Testis (tissue), 3 donors: Measurements from ENCODE around the gene SHQ1. TPM values are rescaled to one million over a fixed set of nuclear protein-coding genes. Genes with fewer than 3 reads are reported as not detected.
"Not testable (repeated sequence)": the region's sequence is repeated elsewhere in the genome, so short reads cannot be mapped to it uniquely, and the experiment has no call there.

Experiments used
- DNase-seq: peaks from one replicate; pipeline ENCODE4 v3.0.0-alpha.2; 2019
- H3K27ac ChIP-seq, 2 donors: fragments of 200-600 bp; sonication (generic); one replicate each; pipeline ENCODE4 v1.5.1; 2019
- H3K27me3 ChIP-seq: fragments of 200-600 bp; sonication (generic); one replicate; pipeline ENCODE4 v1.5.1; 2019
- H3K36me3 ChIP-seq: fragments of 200-600 bp; sonication (generic); one replicate; pipeline ENCODE4 v1.5.1; 2017; ENCODE audit warnings: low read depth; ENCODE audit errors: missing control alignments
- H3K4me1 ChIP-seq: fragments of 200-600 bp; sonication (generic); one replicate; pipeline ENCODE4 v1.5.1; 2019
- H3K4me3 ChIP-seq, 2 donors: fragments of 200-600 bp; sonication (generic); one replicate each; pipeline ENCODE4 v1.5.1; 2017 to 2019
- H3K9me3 ChIP-seq: fragments of 200-600 bp; sonication (generic); one replicate; pipeline ENCODE4 v1.5.1; 2017
- POLR2A ChIP-seq: fragments of 450-650 bp; IDR thresholded peaks from one replicate; pipeline ENCODE4 v1.6.1; 2017; ENCODE audit warnings: antibody characterized with exemption, mild to moderate bottlenecking, moderate library complexity
- WGBS, 2 donors: methylation state at CpG; one replicate each; pipeline ENCODE4 v1.1.5; 2018; 5-methylcytosine and 5-hydroxymethylcytosine counted together
- intact Hi-C: fragments of 100-400 bp; cut with DNase I; formaldehyde crosslinking; loops from one replicate; pipeline ENCODE4 v1.15.1; 2023; ENCODE audit warnings: low total_unique reads
- polyA plus RNA-seq: library from polyadenylated mRNA; stranded (reverse); fragments of 350-450 nt; fragmentation: Illumina TruSeq; extraction: RNeasy Lipid Tissue Mini Kit (QIAGEN cat#74804); gene quantifications from one replicate; pipeline ENCODE4 v1.2.3, GENCODE V29; 2014; ENCODE audit warnings: low read depth, low replicate concordance; ENCODE audit not compliant: insufficient read depth
- total RNA-seq, 2 donors: library from RNA; depleted of rRNA; stranded (reverse); fragments of >200 nt; gene quantifications; one replicate each; pipeline ENCODE4 v1.2.3, GENCODE V29; 2016
- TF ChIP-seq, protein P1 (sequence below), 3 experiments: fragments of 450-650 bp in 2 of 3; fragments of 200-600 bp in 1 of 3; sonication (generic) in 1 of 3; IDR thresholded peaks; one replicate each; pipeline ENCODE4 v1.5.1; 2016 to 2019; ENCODE audit warnings: antibody characterized with exemption in 3 of 3, mild to moderate bottlenecking in 2 of 3, moderate library complexity in 1 of 3

SHQ1 gene
- total and polyA plus RNA-seq, 3 donors from 2014 or later, result 20.1 to 26.9 (median 21.2) TPM

DNA sequence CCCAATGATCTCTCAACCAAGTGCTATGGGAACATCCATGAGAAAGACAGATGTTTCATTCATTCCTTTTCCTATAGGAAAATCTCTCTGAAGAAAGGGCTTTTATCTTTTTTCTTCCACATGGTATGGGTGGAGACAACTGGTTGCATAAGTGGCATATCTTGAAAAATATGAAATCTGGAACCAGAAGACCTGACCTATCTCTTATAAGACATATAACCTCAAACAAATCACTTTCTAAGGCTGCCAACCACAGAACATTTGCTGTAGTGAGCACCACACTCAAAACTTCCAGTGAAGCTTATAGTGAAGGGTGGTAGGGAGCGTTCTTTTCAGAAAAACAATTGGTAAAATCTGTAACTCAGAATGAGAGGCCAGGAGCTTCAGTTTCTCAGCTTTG is 58.5 kb downstream of the SHQ1 start:
- no peak overlapping the region for H3K27ac ChIP-seq
- TF ChIP-seq POLR2A, result no peak
- TF ChIP-seq, protein P1, sequence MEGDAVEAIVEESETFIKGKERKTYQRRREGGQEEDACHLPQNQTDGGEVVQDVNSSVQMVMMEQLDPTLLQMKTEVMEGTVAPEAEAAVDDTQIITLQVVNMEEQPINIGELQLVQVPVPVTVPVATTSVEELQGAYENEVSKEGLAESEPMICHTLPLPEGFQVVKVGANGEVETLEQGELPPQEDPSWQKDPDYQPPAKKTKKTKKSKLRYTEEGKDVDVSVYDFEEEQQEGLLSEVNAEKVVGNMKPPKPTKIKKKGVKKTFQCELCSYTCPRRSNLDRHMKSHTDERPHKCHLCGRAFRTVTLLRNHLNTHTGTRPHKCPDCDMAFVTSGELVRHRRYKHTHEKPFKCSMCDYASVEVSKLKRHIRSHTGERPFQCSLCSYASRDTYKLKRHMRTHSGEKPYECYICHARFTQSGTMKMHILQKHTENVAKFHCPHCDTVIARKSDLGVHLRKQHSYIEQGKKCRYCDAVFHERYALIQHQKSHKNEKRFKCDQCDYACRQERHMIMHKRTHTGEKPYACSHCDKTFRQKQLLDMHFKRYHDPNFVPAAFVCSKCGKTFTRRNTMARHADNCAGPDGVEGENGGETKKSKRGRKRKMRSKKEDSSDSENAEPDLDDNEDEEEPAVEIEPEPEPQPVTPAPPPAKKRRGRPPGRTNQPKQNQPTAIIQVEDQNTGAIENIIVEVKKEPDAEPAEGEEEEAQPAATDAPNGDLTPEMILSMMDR (IDR thresholded peaks at IDR 0.05), result no peak
- no peak for DNase-seq
- no peaks in the 10 kb centered on the region for H3K4me1 ChIP-seq
- H3K4me3 ChIP-seq, result no peak overlapping the region
- no peaks in the 10 kb centered on the region for H3K9me3 ChIP-seq
- WGBS, 2 donors, result 94 to 100% methylated on average over 1 of the region's 1 CpG
- H3K36me3 ChIP-seq, result no peaks in the 10 kb centered on the region
- no peaks in the 10 kb centered on the region for H3K27me3 ChIP-seq
- intact Hi-C loops, result no loop called here

DNA sequence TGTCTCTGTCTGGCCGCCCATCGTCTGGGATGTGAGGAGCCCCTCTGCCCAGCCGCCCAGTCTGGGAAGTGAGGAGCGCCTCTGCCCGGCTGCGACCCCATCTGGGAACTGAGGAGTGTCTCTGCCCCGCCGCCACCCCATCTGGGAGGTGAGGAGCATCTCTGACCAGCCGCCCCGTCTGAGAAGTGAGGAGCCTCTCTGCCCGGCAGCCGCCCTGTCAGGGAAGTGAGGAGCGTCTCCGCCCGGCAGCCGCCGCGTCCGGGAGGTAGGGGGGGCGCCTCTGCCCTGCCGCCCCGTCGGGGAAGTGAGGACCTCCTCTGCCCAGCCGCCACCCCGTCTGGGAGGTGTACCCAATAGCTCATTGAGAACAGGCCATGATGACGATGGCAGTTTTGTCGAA is 60.0 kb downstream of the SHQ1 start:
- H3K9me3 ChIP-seq, H3K4me3 ChIP-seq, DNase-seq, H3K4me1 ChIP-seq, H3K36me3 ChIP-seq, H3K27ac ChIP-seq, intact Hi-C loops, H3K27me3 ChIP-seq: not testable (repeated sequence)
- 83% methylated on average over 21 to 27 of the region's 27 CpGs for WGBS, 2 donors

DNA sequence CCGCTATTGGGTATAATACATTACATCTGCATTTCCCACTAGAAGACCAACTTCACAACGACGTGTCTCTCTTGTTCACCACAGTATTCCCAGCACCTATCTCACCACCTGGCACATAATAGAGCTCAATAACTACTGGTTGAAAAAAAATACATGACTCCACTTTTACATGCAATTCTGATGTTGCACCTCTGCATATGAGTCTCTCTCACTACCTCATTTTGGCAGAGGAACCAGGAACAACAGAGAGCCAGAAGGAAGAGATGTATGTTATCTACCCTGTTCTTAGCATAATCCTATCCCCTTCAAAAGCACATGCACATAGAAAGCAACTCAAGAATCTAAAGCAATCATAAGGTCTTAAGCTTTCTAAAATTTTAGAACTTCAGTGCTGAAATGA is 61.6 kb downstream of the SHQ1 start:
- 89 to 92% methylated on average over 3 of the region's 3 CpGs for WGBS, 2 donors
- H3K36me3 ChIP-seq, result no peaks in the 10 kb centered on the region
- intact Hi-C loops, result no loop called here
- no peaks in the 10 kb centered on the region for H3K9me3 ChIP-seq
- H3K27ac ChIP-seq, result no peak overlapping the region
- no peaks in the 10 kb centered on the region for H3K4me1 ChIP-seq
- H3K4me3 ChIP-seq, result no peak overlapping the region
- H3K27me3 ChIP-seq, result no peaks in the 10 kb centered on the region
- no peak for DNase-seq
- TF ChIP-seq, protein P1 (IDR thresholded peaks at IDR 0.05), result no peak
- no peak for TF ChIP-seq POLR2A

DNA sequence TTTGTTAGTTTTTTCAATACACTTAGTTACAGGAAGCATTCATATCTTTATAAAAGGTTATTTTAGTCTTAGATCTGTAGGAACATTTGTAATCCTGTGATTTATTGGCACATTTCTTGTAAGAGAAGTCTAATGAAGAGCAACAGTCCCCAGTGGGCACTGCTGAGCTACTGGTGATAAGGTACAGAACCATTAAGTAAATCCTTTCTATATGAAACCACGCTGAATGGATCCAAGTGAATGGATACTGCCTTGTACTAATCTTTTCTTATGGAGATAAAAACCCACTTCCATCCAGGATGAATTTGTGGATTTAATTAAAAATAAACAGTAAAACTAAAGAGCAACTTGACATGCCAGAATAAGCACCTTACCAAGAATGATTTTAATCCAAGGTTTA is 64.0 kb downstream of the SHQ1 start:
- no peaks in the 10 kb centered on the region for H3K27me3 ChIP-seq
- TF ChIP-seq, protein P1 (IDR thresholded peaks at IDR 0.05), result no peak
- no peak for TF ChIP-seq POLR2A
- no peak overlapping the region for H3K27ac ChIP-seq
- no peaks in the 10 kb centered on the region for H3K36me3 ChIP-seq
- no peaks in the 10 kb centered on the region for H3K4me1 ChIP-seq
- DNase-seq, result no peak
- H3K4me3 ChIP-seq, result no peak overlapping the region
- H3K9me3 ChIP-seq, result no peaks in the 10 kb centered on the region
- WGBS, 2 donors, result 97 to 100% methylated on average over 1 of the region's 1 CpG
- intact Hi-C loops, result no loop called here

DNA sequence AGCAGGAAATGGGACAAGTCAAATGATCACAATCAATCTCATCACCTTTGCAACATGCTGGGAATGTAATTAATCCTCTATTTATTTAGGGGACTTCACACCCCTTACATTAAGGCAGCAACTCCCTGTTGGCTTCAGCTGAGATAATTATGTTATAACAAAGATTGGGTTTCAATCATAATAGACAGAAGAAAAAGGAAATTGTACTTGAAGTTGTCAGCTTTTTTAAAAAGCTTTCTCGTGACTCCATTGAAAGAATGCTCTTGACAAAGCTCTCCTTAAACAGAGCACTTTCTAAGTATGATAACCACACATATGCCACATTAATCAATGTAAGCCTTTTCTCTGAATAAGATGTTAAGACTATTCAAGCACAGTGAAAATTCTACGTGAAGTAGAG is 65.7 kb downstream of the SHQ1 start:
- Histone ChIP-seq H3K27ac (no peak overlapping the region), H3K4me3 (no peak overlapping the region), H3K9me3 (no peaks in the 10 kb centered on the region), H3K36me3 (no peaks in the 10 kb centered on the region), H3K4me1 (no peaks in the 10 kb centered on the region), H3K27me3 (no peaks in the 10 kb centered on the region)
- intact Hi-C loops, result no loop called here
- WGBS, 2 donors, result 89 to 96% methylated on average over 2 of the region's 2 CpGs
- TF ChIP-seq POLR2A, result no peak
- TF ChIP-seq, protein P1 (IDR thresholded peaks at IDR 0.05), result no peak
- DNase-seq, result no peak
